ENCODE data around the gene ARHGEF17.

ARHGEF17 gene

DNA sequence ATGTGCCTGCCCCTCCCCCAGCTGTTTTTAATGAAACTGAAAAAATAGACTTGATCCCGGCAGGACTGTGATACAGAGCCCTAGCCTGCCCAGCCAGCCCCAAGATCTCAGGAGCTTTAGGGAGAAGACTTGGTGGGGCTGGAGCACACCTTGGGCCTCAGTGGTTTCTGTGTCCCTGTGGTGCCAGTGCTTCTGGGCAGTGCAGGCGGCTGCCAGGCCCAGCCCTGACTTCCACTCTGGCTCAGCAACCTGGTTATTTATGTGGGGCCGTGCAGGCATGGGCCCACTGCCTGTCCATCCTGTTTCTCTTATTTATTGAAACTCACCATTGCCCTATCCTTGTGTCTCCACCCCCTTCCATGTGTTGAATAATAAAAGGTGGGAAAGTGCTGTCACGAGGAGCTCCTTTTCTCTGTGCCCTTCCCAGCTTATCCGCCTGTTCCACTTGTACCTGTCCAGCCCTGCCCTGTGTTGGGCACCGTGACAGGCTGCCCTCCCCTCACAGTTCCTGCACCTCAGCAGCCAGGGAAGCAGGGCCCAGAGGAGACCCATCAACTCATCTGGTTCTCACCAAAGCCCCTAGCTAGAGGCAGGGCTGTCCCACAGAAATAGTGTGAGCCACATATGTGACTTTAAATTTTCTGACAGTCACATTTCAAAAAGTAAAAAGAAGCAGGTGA is 88.3 kb downstream of the ARHGEF17 start:
- DNase-seq, result no peak

DNA sequence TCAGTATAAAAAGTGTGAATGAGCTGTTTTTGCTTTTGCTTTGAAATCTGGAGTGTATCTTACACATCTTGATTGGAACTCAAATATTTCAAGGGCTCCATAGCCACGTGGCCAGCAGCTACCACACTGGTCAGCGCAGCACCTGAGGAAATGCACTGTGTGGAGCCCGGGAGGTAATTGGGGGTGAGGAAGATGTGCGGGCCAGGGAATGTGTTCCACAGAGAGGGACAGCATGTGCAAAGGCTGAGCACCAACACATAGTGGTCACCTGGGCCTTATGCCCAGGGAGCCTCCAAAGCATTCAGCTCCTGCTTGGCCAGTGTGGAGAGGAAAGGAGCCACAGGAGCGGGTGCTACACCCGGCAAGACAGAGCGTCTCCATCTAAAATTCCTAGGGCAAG is 88.9 kb downstream of the ARHGEF17 start:
- no peak for DNase-seq

DNA sequence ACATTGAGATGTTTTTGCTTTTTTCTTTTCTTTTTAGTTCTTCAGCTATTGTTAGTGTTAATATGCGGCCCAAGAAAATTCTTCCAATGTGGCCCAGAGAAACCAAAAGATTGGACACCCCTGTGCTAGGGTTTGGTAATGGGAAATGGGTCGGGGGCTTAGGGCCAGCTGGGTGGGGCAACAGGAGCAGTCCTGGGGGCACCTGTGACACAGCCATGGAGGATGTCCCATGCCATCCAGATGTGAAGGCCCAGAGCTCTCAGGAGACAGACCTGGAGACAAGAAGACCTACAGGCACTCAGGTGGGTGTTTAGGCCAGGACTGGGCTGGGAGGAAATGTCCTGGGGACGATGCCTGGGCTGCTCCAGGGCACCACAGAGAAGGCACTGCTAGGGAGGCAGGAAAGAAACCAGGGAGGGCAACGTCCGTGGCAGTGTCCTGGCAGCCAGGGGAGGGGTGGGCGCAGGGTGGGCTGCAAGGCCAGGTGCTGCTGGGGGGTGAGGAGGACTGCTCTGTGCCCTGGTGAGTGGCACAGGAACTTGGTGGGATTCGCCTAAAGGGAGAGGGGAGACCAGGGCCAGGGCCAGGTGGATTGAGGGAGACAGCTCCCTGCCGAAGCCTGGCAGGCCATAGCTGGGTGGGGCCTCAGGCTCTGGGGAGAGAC is 89.5 kb downstream of the ARHGEF17 start:
- no peak for DNase-seq

DNA sequence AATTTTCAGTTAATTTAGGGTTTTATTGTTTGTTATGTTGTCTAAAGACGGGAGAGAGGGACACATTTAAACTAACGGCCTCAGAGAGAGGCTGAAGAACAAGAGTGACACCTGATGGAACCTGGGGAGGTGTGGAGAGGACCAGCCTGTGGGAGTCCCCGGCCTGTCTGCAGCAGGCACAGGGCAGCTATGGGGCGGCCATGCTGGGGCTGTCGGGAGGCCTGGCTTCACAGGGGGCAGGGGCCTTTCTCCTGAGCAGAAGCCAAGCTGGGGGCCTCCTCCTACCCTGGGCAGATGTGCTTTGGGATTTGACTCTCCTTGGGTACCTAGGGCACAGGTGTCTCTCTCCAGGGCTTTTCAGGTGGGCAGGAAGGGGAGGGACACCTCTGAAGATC is 90.1 kb downstream of the ARHGEF17 start:
- DNase-seq, result no peak

DNA sequence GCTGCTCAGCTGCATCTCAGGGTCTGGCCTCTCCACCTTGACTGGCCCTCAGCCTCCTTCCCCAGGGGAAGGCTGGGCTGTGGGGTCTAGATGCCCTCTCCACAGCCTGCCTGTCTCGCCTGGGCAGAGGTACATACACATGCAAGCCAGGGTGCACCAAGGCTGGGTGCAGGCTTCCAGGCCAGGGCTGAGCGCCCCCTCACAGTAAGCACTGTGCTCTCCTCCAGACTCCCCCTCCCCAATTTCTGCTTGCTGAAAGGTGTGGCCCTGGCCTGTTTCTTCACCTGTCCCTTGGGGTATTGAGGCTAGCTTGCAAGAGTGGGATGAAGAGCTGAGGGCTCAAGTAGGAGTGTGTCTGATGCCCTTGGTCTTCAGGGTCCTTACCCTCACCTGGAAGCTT is 90.6 kb downstream of the ARHGEF17 start:
- no peak for DNase-seq

DNA sequence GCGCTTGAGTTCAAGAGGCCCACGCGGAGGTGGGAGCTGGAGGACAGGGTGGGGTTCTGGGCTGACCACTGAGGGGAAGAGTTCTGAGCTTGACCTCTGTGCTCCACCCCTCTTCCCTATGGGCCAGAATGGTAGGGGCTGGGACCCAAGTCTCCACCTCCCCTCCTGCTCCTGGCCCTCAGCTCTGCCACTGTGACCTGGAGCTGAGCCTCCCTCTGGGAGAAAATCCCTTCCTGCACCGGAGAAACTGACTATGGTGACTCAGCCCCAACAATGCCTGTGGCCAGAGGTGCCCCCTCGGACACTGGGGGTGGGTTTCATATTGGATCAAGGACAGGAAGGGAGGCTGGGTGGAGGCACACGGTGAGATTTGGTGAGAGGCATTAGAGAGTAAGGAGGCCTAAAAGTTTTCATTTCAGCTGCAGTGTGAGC is 91.1 kb downstream of the ARHGEF17 start:
- no peak for DNase-seq

DNA sequence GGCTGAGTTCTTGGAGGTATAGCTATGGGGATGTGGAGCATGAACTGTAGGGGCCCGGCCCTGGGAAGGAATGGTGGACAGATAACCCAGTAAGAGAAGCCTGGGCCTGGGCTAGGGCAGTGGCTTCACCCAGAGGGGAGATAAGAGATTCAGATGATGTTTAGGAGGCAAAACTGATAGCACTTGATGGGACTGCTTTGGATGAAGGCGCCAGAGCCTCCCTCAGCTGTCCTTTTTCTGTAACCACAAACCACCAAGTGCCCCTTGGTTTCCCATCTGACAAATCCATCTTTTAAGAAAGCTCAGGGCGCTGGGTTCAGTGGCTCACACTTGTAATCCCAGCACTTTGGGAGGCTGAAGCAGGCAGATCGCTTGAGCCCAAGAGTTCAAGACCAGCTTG is 91.6 kb downstream of the ARHGEF17 start:
- DNase-seq, result no peak

DNA sequence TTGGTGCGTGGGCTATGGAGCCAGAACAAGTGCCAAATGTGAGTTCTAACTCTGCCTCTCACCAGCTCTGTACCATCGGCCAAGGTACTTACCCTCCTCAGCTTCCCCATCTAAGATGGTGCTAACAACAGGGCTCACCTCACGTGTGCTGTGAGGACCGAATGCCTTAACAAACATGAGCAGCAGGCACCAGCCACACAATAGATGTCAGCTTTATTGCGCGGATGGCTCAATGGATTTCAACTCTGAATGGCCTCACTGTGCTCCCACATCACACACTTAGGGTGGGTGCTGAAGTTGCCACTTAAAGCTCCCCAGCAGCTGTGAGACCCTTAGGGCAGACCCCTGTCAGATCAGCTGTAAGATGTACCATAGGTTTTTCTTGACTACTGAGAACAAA is 92.2 kb downstream of the ARHGEF17 start:
- no peak for DNase-seq

DNA sequence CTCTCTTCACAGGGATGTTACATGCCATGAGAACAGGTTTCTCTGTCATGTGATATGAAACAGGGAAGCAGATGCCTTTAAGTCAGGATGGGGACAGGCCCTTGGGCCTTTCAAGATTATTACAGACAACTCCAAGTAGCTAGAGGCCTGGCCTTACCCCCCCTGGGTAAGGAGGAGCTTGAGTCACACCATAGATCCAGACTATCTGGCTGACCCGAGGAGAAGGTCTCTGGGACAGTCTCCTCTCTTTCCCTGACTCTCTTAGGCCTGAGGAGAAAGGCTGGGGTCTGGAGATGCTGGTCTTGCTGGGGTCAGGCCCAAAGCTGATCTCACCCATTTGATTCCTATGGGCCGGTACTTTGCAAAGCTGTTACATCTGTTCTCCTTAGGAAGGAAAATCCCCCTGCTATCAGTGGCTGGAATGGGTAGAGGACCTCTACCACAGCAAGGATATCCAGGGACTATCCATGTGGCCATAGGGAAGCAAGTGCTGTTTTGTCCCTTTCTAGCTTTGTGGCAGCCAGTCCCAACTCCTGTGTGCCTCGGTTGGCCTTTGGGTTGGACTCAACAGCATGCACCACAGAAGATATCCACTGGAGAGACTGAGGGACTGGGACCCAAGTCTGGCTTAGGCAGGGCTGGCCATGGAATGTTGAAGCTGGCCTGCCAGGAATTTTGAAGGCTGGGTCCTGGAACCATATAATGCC is 93.3 kb downstream of the ARHGEF17 start:
- DNase-seq, result no peak

DNA sequence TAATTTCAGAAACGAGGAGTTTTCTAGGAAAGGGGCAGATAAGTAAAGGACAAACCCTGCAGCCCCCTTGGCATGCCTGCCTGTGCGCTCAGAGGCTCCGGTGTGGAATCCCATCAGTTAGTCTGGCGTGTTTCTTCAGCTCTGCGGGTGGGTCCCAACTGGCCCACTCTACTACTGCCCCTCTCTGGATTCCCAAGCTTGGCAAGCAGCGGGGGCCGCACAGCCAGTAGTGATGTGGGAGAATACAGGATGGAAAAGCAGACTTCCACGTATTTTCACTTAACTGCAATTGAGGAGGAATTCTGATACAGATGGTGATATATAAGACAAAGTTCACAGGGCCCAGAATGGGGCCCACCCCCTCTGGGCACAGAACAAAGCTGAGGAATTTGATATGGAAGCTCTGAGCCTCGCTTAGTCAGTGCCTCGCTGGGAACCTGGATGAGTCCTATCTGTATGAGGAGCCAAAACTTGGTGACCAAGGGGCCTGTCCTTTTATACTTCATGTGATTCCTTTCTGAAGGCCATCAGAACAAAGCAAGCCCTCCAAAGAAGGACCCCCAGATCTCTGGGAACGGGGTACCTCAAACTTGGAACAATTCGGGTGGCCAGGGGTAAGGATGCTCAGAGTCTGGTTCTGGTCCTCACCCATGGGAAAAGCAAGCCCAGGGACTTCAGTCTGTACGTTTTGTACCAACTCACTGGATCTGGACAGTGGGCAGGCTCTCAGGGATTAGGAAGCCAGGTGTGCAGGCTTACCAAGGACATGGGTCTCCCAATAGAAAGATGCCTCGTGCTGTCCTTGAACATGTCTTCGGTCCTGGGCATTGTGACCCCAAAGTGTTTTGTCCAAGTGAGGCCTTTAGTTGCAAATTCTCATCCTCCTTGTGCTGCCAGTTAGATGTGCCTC is 94.1 kb downstream of the ARHGEF17 start:
- no peak for DNase-seq

DNA sequence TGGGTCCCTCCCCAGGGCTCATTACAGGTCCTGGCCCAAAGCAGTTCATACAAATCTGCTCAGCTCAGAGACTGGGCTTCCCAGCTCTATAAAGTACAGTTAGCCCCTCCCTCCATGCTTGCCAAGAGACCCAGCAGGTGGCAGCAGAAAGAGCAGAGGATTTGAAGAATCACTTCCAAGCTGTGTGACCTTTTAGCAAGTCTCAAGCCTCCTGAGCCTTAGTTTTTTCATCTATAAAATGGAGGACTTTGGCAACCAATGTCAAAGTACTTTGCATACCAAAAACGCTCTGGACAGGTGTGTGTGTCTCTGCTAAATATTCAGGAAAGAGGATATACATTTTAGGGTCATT is 94.7 kb downstream of the ARHGEF17 start:
- no peak for DNase-seq

DNA sequence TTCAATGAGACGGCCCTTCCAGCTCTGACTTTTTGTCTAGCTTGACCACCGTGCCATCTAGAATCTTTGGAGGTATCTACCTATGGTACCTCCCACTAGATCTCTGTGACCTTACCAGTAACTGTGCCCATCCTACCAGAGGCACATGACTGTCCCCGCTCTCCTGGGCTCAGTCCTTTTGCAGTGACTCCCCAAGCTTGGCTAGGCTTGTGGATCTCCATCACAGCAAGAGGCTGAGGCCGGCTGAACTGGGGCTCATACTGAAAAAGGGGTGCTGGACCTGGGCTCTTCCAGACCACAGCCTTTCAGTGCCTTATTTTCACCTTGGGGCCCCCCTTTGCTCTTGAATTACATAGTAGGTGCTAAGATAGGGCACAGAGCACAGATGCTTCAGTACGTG is 95.5 kb downstream of the ARHGEF17 start:
- DNase-seq, result no peak

DNA sequence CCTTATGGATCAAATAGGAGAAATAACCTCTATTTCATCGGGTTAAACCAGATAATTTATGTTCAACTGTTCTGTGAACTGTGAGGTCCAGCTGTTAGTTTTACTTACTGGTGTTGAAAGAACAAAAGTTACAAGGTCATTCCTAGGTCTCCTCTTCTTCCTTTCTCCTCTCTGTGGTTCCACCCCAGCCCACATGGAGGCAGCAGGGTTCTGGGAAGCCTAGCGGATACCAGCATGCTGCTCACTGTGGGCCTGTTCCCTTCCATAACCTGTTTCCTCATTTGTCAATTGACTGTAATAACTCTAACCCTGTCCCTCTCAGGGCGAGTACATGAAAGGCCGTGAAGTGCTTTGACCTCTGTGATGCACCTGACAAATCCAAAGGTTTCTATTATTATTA is 96.0 kb downstream of the ARHGEF17 start:
- no peak for DNase-seq

DNA sequence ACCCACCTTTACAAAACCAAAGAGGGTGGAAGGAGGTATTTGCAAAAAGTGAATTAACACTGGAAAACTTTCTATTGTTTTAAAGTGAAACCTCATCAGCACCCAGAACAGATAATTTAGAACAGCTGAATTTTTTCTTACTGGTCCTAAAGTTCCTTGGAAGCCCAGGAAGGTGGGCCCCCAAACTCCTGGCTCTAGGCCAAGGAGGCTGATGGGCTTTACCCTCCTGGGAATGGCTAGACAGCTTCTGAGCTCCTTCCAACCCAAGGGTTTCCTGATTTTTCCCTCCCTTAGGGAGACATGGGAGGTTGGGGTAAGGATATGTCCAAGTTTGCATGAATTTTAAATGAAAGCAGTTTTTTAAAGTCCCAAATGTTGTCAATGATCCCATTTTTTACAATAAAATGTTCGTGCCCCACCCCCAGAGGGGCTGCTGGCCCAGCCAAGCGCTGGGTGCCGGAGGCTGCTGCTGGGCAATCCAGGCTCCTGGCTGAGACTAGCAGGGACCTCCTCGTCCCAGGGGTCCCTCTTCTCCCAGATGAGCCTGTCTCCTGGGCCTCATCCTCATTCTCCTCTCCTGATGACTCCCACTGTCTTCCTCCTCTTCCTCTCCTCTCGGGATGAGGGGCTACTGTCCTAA is 96.5 kb downstream of the ARHGEF17 start:
- DNase-seq, result no peak

DNA sequence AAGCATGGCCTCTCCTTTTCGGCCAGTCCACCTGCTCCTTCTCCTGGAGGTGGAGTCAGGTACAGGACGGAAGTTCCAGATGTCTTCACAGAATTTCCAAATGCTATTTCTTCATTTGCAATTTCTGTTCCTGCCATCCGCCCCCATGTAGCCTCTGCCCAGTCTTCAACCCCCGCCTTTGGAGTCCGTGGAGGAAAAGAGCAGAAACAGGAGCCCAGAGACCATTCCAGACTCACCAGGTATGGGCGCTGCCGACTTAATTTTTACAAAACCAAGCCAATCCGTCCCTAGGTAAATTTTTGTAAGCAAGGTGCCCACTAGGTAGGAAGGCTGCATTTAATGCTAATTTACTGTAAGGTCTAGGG is 97.1 kb downstream of the ARHGEF17 start:
- DNase-seq, result no peak

DNA sequence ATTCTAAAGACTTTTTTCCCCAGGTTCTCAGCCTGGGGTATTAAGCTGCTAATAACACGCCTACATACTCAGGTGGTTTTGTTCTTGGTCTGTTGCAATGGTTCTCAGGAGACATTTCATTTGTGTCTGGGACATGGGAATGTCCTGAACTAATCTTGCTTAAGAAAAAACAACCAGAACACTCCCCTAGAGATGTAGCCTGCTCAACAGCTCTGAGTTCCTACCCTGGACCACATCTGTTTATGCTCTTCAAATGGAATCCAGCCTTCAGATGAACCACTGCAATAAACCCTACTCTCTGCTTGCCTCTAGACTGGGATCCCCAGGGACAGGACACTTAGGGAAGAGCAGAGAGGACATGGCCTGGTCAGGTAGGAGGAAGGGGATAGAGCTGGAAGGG is 98.1 kb downstream of the ARHGEF17 start:
- no peak for DNase-seq

DNA sequence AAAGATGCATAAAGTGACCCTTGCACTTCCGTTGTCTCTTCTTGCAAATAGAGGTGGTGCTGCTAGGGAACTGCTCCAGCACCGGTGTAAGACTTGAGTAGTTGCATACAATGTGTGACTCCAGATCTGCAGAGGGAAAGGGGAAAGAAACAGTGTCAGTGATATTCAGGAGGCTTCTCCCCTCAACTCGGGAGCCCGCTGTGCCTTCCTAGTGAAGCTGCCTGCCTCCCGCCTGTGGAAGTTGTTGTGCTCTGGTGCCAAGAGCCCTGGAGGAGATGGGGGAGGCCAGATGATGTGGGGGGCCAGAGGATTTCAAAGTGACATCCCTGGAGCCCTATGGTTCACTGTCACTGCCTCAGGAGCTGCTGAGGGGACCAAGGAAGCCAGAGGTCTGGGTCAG is 98.5 kb downstream of the ARHGEF17 start:
- no peak for DNase-seq

DNA sequence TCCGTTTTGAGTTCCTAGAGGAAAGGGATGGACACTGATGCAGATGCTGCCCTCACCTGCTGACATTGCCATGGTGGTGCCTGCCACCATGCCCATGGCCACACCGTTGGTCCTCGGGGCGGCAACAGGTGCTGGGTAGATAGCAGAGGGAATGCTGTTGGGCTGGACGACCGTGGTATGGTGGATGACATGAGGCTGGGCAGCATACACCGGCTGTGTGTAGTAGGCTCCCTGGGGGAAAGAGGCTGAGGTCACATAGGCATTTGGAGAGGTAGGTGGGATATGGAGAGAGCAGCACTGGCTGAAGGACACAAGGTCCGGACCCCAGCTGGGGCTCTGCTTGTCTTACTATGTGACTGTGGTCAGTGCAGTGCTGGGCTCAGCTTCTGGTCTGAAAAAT is 101.4 kb downstream of the ARHGEF17 start:
- no peak for DNase-seq

DNA sequence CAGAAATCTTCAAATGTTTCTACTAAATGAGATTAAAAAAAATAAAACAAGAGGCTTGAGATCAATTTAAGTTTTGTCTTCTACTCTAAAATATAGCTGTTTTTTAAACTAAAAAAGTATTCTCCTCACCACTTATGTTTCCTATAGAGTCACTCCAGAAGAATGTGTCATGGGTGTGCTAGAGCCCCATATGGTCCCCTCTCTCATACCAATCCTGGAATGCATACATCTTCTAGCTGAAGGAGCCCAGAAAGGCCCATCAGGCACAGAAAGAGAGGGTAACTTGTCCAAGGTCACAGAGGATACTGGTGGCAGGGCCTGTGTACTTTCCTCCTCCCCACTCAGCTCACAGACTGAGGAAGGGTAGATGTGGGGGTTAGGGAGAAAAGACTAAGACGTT is 102.6 kb downstream of the ARHGEF17 start:
- DNase-seq, result no peak

DNA sequence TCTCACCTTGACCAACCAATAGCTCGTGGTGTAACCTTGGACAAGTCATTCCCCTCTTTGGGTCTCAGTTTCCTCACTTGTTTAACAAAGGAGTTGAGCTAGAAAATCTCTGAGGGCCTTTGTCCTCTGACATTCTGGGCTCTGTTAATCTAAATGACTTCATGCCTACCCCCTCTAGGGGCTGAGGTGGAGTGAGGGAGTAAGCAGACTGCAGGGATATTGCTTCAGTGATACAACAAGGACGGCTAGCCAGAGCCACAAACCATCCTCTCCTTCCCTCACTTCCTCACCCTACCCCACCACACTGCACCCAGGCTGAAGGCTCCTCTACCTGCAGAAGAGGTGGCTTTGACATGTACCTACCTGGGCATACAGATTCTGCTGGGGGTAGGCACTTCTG is 103.0 kb downstream of the ARHGEF17 start:
- DNase-seq, result no peak

DNA sequence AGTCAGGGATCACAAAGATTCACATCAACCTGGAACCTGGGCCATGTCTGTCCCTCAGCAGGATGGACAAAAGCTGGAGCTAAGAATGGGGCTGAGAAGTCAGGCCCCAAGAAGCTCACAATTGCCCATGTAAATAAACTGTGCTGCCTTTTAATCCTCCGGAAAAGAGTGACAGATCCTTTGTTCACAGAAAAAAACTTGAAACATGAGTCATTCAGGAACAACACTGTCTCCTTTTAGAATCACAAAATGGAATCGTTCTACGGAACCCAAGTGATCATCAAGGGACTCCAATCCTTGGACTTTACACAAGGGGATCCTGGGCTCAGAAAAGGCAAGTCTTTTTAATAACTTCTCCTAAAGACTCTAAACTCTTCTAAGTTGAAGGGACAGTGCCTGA is 104.2 kb downstream of the ARHGEF17 start:
- DNase-seq, result no peak

DNA sequence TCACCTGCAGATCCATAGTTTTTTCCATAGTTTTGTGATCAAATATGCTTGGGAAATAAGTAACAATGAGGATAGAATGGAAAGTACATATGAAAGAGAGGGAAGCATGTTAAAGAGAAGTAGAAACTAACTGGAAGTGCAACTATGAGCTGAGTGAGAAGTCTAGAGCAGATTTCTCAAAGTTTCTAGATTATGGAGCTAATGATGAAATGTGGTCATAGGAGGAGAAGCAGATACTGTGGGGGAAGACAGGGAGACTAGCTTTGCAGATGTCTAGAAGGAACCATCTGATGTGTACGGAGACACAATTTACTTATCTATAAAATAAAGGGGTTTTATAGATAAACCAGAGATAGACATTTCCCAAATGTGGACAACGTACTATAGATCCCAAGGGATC is 105.2 kb downstream of the ARHGEF17 start:
- DNase-seq, result no peak
